DMS 273 (cell line): ENCODE measurements around the gene OSBPL10.
A peak's percentile ranks its signal among the peaks of the same experiment; 100 is the strongest.

ENCODE experiments used
- DNase-seq: peaks from one replicate; lab custom pipeline; 2025; ENCODE audit not compliant: unreplicated experiment; lab: John Stamatoyannopoulos, UW

The OSBPL10 gene

DNA sequence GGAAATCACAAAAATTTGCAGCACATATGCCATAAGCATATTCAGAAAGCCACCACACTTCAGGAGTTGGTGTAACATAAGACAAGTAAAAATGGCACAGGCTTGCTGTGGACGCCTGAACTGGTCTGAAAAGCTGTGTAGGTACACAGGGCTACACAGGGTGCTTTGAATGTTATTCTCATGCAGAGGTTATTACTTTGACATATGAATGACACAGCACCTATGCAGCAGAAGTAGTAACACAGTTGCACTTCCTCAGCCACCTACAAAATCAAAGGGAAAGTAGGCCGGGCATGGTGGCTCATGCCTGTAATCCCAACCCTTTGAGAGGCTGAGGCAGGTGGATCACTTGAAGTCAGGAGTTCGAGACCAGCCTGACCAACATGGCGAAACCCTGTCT is 54.5 kb downstream of the OSBPL10 start:
- no peak for DNase-seq

DNA sequence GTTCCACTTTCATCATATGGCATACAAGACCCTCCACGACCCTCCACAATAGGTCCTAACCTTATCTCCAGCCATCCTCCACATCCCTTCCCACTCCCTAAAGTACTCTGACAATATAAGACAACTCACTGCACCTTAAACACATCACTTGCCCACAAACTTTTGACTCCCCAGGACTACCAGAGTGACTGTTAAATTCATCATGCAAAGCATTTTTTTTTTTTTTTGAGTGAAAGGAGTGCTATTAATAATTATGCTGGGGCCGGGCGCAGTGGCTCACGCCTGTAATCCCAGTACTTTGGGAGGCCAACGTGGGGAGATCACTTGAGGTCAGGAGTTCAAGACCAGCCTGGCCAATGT is 55.8 kb downstream of the OSBPL10 start:
- DNase-seq, result no peak

DNA sequence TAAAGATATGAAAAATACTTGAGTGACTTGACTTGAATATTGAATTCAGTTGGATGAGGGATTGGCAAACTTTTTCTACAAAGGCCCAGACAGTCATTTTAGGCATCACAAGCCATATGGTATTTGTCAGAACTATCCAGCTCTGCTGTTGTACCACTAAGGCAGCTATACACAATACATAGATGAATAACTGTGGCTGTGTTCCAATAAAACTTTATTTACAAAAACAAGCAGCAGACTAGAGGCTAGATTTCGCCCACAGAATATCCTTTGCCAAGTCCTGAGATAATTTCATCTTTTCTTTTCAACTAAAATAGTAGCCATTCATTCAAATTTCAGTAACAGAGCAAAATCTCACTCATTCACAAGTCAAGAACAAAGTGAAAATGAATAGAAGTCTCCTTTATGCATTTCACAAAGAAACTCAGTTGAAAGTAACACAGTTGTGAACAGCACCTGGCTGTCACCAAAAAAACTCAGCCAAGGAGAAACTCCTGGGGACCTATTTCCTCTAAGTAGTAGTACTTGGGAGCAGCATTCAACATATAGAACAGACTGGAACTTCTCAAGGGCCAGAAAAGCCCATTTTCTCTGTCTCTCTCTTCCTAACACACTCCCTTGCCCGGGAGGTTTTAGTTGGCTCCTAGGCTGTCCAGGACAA is 56.3 kb downstream of the OSBPL10 start:
- no peak for DNase-seq

DNA sequence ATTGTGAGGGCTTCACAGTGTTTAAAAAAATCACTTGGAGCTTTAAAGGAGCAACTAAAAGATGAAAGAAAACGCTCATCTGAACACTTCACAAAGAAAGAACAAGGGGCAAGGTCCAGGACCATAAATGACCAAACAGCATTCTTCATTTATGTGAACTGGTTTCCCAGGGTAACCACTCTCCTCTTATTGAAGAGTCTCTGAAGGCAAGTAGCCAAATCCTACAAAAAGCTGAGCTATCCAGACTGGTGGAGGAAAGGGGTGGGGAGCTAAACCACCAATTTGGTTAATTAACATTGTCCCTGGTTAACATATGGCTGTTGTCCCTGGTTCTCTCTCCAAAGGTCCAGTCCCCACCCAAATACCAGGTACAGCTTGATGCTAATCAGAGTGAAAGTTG is 58.1 kb downstream of the OSBPL10 start:
- peak; percentile 5 for DNase-seq

DNA sequence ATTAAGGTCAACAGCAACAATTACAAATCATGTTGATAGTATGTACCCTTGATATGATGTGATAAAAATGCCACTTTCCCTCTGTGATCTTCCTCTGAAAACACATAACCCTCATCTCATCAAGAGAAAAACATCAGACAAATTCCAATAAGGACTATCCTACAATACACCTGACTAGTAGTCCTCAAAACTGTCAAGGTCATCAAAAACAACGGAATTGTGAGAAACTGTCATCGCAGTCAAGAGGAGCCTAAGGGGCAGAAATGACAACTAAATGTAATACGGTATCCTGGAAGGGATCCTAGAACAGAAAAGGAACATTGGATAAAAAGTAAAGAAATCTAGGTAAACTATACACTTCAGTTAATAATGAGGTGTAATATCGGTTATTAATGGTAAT is 59.2 kb downstream of the OSBPL10 start:
- no peak for DNase-seq

DNA sequence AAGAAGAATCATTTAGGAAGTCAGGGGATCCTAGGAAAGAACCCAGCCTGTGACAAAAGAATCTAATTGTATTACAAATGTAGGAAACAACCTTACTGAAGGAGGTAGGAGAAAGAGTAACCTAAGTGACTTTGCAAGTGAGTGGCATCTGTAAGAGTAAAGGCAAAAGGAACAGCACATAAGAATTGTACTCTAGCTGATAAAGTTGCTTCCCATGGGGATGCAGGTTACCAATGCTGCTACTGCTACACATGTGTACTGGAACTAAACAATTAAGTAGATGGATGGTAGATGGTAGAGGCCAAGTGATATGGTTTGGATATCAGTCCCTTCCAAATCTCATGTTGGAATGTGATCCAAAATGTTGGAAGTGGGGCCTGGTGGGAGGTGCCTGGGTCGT is 60.8 kb downstream of the OSBPL10 start:
- DNase-seq, result no peak

DNA sequence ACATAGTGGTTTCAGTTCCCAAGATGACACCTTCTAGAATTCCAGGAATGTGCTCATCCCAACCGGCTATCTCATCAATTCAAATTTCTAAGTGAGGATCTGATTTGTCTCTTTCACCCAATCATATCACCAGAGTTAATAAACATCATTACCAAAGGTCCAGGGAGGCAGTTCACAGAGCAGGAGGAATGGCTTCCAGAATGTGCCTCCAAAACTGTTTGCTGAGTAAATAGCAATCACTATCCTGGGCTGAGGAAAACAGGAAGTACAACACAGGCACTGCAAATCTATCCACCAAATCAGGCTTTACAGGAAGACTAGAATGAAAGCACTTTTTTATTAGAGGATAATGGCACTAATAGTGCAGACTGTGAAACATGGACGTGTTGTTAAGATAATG is 61.5 kb downstream of the OSBPL10 start:
- no peak for DNase-seq

DNA sequence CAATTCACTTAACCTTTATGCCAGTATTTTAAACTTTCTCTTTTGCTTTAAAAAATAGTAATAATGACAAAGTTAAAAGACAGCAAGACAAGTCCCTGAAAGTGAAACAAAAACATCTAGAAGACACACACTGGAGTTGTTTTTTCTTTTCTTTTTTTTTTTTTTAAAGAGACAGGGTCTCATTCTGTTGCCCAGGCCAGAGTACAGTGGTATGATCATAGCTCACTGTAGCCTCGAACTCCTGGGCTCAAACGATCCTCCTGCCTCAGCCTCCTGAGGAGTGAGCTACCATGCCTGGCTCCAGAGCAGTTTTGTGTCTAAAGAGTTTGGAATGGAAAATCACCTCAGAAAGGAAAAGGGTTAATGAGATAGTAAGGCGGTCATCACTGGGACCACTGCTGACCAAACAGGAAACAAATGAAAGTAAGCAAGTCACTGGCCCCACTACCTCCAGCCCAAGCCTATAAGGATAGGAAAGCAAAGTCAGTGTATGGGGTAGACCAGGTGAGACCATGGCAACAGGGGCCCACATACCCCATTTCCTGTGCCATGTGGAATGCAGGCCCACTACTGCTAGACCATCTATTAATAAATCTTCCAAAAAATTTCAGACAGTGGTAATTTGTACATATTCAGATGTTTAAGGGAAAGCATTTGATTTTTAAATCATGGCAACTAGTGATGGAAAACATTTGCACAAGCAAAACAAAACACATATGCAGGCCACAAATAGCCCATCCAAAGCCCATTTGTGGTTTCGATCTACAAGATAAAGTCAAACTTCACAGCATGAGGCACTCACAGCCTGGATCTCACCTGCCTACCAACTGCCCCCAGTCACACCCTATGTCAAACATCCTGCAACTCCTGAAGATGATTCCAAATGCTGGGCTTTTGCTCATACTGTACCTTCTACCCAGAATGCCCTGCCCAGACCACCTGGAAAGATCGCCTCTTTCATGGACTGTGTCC is 62.6 kb downstream of the OSBPL10 start:
- no peak for DNase-seq

DNA sequence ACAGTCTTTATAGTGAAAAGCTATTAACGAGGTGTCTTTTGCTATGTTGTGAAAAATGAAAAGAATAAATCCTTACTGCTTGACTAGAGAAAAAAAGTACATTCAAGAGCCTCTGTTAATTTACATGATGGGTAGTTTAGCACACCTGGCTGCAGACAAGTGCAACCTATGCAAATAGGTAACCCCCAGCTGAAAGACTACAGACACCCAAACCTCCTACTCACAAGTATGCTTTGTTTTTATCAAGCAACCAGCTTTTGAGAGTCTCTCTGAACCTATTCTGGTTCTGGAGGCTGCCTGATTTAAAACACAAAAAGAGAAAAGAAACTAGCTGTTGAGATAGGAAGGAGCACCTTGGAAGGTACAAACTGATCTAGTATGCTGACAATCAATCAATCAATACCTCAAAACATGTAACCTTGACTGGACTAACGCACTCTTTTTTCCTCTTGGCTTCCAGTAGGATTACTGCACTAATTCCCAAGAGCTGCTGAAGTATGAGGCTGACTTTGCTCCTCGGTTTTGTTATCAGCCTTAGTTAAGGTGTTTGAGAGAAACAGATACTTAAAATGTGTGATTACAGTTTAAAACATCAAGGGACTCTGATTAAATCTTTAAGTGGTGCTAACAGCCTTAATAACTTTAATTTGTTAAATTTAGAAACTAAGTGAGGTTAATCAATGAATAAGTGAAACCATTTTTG is 63.6 kb downstream of the OSBPL10 start:
- DNase-seq, result no peak

DNA sequence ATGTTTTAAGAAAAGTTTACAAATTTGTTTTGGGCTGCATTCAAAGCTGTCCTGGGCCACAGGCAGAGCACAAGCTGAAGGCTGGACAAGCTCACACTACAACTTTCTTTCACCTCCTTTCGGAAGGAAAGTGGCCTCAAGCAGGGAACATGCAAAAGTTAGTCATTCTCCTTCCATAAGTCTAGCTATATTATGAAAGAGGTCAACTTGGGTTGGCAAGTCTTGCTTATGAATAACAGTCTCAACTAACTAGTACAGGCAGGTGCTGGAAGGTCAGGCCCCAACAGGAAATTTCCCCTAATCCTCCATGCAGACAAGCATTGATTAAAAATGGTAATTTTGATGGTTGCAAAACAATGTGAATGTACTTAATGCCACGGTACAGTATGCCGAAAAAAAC is 69.4 kb downstream of the OSBPL10 start:
- DNase-seq, result no peak

DNA sequence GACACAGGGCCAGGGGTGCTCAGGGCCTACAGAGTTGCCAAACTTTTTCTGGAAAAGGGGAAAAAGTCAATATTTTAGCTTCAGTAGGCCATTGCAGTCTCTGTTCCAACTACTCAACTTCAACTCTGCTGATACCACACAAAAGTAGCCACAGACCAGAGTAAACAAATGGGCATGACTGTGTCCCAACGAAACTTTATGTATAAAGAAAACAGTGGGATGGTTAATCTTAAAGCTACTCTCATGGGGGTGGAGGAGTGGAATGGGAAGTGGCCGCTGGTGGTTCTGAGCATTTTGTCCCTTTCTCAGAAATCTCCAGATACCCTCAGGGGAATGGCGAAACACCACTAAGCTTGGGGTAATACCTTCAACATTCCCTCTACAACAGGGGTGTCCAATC is 69.9 kb downstream of the OSBPL10 start:
- DNase-seq, result no peak

DNA sequence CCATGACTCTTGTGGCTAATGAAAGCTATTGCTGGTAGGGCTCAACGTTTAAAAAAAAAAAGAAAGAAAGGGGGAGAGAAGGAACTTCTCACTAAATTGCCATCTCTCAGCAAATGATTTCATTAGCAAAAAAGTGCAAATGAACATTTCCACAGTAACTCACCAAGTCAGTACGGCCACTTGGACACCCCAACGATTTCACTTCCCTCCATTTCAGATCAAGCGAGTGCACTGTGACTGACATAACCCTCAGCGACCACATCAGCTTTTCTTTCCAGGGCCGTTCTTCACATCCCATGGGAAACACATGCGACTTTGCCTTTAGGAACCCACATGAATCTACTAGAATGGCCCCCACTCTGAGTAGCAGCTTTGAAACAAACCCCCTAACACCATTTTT is 71.6 kb downstream of the OSBPL10 start:
- DNase-seq, result no peak

DNA sequence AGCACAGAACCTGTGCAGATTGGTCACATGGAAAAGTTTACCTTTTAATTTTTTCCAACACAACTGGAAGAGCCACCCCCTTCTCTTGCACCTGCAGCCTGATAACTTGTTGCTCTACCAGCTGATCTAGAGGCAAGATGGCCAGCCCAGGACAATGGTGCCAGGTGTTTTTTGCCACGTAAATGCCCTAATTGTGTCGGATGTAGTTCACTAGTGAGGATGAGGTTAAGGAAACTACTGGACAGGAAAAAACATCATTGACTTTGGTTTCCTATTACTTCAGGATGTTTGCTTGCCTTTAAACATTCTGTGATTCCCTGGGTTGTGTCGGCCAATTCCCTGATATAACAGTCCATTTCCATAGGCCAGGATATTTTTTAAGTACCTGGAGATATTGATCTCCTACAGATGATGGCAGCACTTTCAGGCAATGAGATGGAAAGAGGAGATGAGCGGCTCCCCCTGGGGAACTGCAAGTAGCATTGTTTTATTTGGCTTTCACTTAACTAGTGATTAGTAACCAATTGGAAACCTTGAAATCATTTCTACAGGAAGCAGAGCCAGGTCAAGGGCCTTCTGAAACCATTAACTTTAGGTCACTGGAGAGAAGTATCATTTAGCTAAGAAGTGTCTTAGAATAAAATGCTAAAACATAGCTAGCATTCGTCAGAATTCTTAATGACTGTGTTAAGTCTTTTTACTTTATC is 72.5 kb downstream of the OSBPL10 start:
- no peak for DNase-seq

DNA sequence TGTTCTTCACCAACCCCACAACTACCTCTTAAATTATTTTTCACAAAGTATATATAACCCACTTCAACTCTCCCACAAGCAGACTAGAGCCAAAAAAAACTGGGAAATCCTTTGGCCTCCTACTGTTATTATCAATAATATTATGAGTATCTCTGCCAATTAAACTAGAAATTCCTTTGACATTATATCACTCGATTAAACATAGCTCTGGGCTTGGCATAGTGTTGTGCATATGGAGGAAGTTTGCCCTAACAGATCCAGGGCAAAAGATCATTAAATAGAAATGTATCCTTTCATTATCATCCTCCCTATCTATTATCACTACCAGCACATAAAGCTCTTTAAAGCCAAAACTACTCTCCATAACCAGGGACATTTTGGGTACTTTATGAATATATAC is 74.9 kb downstream of the OSBPL10 start:
- DNase-seq, result no peak

DNA sequence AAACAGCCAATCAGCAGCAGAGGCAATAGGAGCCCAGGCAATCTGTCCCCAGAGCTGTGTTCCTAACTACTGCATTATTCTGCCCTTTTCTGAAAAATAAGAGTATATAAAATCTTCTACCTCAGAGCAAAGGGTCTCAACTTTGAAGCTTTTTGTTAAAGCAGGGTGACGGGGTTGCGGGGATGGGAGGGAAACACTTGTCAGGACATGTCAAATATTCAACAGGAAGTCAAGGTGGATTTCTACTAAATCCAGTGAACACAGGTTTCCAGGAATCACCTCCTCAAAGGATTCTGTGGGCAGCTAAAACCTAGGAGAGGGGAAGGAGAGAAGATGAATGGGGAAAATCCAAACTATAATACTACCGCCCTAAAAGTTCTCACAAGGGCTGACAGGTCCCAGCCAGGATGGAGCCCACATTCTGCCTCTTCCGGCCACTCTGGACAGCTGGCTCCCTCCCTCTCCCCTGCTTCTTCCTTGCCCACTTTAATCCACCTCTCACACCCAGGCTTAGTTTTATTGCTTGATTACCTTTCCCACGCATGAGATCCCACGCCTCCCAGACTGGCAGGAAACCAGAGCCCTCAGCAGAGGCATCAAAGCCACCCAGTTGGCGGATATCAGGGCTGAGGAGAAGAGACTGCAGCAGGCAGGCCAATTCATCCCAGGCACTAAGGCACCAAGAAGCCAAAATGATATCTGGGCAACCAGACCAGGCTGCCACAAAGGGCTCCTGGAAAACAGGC is 77.2 kb downstream of the OSBPL10 start:
- DNase-seq, result peak; percentile 2

DNA sequence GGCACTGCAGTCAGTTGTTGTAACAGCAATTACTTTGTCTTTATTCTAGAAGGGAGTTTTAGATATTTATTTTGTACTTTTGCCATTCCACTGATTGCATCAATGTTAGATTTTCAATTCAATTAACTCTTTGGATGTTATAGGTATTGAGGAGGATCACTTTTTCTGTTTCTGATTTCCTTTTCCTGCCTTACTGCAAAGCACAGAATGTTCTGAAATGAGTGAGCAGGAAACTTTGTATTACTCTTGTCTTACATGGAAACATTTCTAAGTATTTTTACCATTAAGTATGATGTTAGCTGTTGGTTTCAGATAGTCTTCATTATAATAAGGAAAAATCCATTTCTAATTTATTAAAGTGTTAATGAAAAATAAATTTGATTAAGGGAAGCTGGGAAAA is 80.5 kb downstream of the OSBPL10 start:
- DNase-seq, result no peak

DNA sequence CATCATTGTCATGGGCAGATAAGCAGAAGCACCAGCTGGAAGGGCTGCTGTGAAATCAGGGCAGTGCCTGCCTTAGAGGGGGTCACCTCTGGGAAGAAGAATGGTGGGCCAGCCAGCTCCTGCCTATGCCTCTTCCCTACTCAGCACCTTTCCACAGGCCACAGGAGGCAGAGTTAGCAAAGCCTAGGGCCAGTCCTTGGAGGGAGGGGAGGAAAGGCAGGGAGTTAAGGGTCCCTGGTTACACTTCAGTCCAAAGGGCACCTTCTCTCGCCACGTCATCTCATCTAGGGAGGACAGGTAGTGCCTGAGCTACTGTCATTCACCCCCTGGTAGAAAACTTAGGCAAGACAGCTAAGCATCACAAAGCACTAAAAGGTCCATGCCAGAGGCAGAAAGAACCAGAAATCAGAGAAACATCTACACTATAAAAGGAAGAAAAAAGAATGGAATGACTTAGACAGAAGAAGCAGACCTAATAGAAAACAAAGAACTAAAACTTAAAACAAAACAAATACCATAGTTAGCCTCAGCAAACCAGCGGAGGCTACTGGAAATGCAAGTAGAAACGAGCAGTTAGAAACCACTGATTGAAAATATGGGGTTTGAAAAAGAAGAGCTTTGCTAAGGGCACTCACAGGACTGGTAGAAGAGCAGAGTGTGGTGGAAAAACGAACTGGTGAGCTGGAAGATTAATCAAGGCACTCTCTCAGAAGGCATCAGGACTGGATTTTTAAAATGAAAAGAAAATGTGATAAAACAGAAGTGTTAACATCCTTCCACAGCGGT is 84.2 kb downstream of the OSBPL10 start:
- no peak for DNase-seq

DNA sequence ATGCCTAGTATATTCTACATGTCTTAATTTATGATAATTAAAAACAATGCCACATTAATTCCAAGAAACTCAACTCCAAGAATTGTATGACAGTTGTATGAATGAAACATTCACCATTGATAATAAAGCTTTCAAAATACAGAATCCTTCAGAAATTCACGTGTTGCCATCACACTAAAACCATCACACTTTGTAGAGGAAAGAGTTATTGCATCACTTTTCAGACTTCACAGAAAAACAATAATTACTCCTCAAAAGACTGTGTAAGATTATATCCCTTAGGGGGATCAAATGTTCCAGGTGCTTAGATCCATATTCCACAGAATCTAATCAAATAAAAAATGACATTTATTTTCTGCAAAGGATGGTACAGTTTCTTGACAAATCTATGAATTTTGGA is 85.0 kb downstream of the OSBPL10 start:
- no peak for DNase-seq

DNA sequence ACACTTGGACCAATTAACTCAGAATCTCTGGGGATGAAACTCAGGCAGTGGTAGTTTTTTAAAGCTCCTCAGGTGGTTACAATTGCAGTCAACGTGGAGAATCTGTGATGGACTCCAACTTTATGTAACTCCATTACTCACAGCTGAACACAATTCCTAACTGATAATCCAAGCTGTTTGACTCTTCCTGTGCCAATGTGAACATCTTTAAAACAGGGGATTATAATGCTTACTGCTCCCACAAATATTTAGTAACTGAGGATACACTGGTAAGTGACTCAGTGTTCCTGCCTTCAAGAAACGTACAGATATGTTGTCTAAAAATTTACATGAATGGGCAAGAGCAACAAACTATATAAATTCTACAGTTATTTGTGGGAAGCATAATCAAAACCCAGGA is 85.6 kb downstream of the OSBPL10 start:
- no peak for DNase-seq
